Renal cortical epithelial cell (primary cell): ENCODE measurements around the gene MYMK. TPM values are rescaled to one million over a fixed set of nuclear protein-coding genes. Genes with fewer than 3 reads are reported as not detected.

Source experiments
- DNase-seq: peaks from one replicate; pipeline ENCODE4 v3.0.0-alpha.2; 2011; ENCODE audit warnings: low read depth
- total RNA-seq: library from RNA; depleted of rRNA; stranded (reverse); fragments of >200 nt; gene quantifications from 2 replicates; pipeline ENCODE4 v1.2.3, GENCODE V29; 2014

Gene MYMK
- total RNA-seq, 1 donor from 2014 or later = not detected

GRCh38 chr9:133535306-133535877 lies 10.6 kb upstream of the MYMK start:
- no peak for DNase-seq

DNA sequence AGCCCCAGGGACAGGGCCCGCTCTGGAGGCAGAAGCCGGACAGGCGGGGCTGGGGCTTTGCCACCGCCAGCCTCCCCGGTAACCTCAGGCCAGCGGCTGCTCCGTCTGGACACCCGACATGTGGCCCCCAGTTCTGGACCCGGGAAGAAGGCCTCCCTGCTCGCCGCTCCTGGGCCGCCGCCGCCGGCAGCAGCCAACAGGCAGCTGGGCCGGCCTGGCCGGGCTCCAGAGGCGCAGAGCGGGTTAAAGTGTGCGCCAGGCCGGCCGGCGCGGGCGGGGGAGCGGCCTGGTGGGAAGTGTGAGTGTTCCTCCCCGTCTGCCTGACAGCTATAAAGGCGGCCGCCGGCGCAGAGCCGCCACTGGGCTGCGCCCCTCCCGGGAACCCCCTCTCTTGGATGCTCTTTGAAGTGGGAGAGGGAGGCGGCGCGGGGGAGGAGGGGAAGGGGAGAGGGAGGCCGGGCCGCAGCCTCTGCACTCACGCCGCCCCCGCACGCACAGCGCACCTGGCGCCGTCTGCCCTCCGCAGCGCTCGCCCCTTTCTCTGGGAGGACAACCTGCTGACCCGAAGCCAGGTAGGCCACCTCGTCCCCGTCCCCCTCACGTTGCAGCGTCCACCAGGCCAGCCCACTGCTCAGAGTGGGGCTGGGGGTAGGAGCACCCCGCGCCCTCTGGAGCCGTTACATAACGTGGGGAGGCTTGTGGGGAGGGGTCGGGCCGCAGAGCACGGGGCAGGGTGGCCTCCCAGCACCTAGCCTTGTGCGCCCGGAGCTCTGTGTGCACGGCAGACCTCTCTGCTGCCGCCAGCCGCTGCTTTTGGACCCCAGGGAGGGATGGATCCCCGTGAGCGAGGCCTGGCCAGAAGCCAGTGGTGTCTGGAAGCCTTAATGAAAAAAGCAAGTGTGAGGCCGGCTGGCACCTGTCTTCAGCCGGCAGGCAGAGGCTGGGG lies 9.9 kb upstream of the MYMK start, which contains the start of gene ADAMTSL2:
ADAMTSL2 (plus strand) TSS at position 359 of the 946 bp plus-strand sequence. CDS start 2,009 bp downstream, outside the sequence.
- no peak for DNase-seq

DNA sequence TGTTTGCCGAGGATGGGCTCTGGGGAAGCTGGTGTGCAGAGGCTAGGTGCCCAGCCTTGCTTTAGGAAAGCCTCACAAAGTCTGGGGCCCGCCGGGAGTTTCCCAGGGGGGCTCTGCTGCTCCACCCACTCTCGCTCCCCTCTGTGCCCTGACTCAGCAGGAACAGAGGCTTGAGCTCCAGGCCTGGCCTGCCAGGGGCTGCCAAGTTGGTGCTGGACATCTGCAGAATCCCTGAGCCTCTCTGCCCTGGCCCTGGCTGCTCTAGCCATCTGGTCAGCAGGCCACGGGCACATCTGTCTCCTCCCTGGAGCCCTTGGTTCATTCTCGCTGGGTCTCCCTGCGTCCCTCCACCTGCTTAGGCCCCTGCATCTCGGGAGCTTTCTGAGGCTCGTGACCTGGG lies 9.1 kb upstream of the MYMK start:
- no peak for DNase-seq

DNA sequence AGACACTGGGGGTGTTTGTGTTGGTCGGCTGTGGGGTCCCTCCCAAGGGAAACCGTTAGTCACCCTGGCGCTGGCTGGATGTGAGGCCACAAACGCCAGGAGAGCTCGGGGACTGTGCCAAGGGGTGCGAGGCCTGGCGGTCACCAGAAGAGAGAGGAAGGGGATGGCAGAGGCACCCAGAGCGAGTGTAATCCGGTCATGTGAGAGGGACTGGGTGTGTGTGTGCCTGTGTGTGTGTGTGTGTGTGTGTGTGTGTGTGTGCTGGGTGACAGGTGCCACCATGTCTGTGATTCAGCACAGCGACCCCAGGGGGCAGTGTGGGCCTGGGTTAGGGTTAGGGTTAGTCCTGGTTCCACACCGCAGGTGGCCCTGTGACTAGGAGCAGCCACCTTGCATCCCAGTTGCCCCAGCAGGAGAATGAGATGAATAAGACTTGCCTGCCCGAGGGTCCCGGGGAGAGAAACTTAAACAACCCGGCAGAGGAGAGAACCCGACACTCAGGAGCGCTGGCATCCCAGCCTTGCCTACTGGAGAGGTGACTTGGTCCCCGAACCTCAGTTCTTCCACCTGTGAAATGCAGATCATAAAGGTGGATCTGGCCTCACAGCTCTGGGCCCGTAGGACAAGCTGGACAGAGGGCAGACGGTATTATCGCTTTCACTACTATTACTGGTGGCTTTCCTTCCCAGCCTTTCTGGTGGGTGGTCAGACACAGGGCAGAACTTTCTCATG lies 8.3 kb upstream of the MYMK start:
- DNase-seq = no peak

DNA sequence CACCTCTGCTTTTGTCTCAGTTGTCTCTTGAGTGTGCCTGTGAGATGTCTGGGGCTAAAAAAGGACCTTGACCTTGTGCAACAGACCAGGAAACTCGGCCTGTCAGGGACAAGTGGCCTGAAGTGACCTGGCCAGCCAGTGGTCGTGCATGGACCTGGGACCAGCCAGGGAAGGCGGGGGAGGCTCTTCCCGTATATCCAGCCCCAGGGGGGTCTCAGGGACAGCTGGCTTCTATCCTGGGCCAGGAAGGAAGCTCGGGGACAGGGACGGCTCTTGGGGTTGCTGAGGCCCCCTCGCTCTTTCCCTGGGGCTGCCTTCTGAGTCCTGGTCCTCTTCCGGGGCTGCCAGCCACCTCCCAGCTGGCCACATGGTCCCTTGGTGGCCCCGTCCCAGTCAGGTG lies 6.5 kb upstream of the MYMK start:
- no peak for DNase-seq

- DNase-seq = no peak
These were observed 5.1 kb upstream of the MYMK start for GRCh38 chr9:133529874-133530273.

DNA sequence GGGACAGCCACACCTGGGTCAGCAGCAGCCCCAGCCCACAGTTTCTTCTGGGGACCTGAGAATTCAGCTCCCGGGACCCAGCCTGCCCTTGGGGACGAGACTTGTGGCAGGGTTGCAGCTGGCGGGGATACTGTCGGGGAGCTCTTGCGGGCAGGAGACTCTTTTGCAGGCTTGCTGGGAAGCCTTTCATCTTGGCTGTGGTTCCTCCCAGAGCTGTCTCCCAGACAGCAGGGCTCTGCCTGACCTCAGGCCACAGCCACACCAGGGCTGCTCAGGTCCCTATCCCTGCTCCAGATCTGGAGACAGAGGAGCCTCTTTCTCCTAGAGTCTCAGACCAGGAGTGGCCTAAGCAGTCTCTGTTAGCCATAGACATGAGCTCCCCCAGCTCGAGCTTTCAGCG lies 4.7 kb upstream of the MYMK start:
- DNase-seq = no peak

DNA sequence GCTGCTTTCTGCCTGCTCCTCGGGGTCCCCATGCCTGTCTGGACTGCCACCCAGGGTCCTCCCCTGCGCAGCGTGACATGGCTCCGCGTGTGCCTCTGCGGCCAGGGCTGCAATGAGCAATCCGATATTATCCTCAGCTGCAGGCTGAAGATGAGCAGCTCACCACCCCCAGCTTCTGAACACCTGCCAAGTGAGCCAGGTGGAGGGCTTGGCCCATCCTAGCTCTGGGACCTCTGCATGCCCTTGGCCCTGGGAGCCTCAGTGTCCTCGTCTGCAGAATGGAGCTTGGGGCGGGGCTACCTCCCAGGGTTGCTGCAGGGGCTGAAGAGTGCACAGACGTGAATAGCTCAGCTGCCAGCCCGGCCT lies 4.1 kb upstream of the MYMK start:
- no peak for DNase-seq

GRCh38 chr9:133528001-133528875 lies 3.5 kb upstream of the MYMK start:
- DNase-seq = no peak

DNA sequence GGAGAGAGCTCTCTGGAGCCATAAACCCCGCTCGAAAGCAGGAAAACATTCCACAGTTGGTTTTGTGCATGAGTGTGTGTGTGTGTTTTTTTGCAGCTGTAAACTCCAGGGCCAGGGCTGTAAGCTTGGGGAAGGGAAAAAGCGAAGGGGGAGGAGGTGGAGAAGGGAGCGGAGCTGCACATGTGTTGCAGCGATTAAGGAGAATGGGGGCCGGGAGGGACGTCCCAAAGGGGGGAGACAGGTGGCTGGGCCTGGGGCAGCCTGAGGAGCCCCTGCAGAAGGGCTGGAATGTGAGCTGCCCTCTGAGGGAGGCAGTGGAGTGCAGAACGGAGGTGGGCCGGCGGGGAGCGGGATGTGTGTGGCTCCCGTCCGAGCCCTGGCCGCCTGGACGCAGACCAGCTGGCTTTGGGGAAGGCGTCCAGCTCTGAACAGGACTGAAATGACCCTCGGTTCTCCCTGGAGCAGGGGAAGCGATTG lies 2.7 kb upstream of the MYMK start:
- no peak for DNase-seq

DNA sequence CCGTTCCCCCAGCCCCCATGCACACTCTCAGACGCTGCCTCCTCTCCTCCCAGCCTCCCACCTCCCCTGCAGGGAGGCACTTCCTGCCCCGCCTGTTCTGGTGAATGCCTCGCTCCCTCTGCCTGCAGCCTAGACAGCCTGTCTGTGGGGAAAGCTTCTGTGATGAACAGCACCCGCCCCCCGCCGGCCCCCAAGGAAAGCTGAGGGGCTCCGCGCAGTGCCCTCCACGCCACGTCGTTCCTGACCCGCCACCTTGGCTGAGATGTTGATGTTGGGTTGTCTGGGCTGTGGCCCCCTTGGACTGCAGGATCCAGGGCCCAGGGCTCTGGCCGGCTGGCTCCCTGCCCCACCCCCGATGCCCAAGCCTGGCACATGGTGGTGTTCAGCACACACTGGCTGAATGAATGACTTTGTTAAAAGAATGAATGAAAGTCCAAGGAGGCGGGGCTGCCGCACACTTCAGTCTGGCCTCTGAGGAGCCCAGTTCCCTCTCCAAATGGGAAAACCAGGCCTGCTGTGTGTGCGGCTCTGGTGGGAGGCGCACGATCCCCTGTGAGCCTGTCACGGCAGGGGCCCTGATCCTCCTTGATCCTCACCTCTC lies 2.1 kb upstream of the MYMK start:
- no peak for DNase-seq

DNA sequence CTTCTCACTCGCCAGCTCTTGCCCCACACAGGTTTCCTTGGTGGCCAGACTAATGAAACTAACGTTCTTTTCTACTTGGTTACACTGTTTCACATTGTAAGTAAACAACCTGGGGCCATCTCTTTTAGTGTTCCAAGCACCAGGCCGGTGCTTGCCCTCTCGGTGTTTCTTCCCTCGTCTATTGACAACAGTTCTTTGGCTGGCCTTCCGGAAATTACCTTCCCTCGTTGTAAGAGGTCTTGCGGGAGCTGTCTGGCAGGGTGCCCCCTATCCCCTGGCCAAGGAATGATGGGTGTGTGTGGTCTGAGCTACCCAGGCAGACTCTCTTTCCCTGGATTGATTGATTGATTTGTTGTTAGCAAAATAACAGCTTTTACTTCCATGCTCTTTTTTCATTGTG lies 918 bp upstream of the MYMK start:
- DNase-seq = peak; percentile 4

- DNase-seq = no peak
These were observed 613 bp downstream of the MYMK start for GRCh38 chr9:133524146-133524545.

DNA sequence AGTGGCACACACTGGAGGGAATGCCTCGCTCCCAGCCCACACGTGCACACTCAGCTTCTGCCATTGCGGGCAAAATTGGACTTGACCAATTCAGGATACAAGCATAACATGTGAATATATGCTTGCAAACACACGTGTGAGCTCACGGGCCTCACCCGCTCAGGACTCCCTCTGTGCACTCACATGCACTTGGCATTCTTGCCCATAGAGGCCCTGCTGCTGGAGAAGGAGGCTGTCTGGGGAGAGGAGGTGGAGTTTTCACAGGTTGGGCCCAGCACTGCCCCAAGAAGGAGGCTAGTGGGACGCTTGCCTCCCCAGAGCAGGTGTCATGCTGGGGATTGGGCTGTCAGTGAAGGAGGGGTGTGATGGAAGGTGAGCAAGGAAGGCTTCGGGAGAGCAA lies 1.7 kb downstream of the MYMK start:
- DNase-seq = no peak

GRCh38 chr9:133522073-133522910 lies 2.5 kb downstream of the MYMK start:
- no peak for DNase-seq

DNA sequence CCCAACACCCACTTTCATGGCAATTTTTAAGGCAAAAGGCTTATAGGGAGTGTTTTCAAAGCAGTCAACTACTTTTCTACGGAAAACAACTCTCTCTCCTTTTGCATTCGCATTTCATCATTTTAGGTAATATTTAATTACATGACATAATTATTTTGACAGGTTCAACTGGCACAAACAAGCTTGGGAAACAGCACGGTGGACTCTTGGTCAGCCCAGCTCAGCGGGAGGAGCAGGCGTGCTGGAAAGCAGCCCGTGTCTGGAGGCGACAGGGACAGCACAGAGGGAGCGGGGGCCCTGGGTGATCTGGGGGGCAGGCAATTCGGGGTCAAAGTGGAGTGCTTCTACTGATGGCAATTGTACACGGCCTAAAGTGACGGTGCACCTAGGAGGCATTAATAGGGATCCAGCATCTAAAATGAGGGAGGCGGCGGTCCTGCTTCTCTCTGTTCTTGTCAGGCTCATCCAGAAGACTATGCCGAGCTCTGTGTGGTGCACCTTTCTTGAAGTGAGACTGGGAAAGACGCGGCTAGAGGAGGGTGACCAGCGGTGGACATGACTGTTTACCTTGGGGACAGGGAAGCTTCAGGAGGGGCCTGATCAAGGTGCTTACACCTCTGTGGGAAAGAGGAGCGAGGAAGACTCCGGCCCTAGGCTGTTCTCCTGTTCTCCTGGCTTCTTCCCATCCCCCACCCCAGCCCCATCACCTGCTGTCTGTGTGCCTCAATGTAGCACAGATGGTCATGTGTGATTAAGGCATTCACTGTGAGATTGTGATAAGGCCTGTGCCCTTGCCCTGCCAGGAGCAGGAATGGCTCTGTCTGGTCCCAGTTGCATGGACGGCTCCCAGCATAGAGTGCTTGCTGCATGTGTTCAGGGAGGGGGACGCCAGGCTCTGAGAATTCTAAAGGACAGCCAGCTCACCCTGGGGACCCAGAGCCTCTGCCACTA lies 3.4 kb downstream of the MYMK start:
- DNase-seq = peak; percentile 37

DNA sequence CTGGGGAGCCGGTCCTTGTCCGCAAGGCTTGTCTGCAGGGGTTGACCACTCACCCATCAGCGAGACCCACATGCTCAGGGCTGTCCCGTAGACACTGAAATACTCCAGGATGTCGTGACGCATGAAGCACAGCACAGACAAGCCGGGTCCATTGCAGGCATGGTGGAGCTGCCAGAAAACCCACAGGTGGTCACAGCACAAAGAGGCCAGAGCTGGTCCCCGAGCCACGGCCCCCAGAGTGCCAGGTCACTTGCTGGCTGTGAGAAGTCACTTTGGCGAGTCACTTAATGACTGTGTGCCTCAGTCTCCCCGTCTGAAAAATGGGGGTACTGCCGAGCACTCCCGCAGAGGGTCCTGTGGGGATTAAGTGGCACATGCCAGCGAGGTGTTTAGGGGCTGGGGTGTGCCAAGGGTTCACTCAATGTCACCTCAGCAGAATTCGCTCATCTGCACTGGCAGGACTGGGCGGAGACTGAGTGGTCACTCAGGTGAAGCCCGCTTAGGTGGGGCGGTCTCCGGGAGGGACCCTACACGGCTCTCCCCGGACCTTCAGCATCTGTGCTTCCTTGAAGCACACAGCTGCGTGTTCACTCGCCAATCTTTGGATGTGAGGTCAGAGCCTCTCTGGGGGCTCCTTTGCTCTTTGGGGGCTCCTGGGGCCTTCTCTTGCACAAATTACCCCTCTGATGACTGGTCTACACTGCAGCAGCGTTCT lies 4.5 kb downstream of the MYMK start:
- DNase-seq = no peak

DNA sequence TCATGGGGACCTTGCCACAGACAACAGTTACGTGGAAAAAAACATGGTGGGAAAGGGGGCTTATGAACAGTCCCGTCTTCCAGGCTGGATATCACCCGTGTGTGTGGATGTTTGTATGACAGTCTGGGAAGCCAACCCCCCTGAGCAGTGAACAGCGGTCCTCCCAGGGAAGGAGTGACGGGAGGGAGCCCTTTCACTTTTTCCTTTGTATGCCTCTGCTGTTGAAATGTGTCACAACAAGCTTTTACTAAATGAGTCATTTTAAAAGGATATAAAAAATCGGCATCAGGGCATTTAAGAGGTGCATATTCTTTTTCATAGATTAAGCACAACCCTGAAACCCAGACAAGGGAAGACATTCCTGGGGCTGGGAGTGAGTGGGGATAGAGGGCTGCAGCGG lies 5.1 kb downstream of the MYMK start:
- no peak for DNase-seq
